Neuronal stem cell (in vitro differentiated cells): ENCODE results near the gene ANKMY1.
"Not testable (repeated sequence)": the region's sequence is repeated elsewhere in the genome, so short reads cannot be mapped to it uniquely, and the experiment has no call there.

Experiments
- DNase-seq: peaks from one replicate; pipeline ENCODE4 v3.0.0-alpha.2; 2013; ENCODE audit warnings: low spot score
- H2AFZ ChIP-seq: one replicate; pipeline ENCODE4 v1.6.1; 2013; ENCODE audit warnings: mild to moderate bottlenecking, low read length, inconsistent platforms
- H2AK5ac ChIP-seq: 2 replicates; pipeline ENCODE4 v1.6.1; 2013; ENCODE audit warnings: low read depth, mild to moderate bottlenecking, inconsistent platforms, low read length, moderate library complexity, mixed read lengths
- H2BK120ac ChIP-seq: 2 replicates; pipeline ENCODE4 v1.6.1; 2013; ENCODE audit warnings: low read depth, mild to moderate bottlenecking, inconsistent platforms, low read length, moderate library complexity, mixed read lengths
- H2BK12ac ChIP-seq: one replicate; pipeline ENCODE4 v1.6.1; 2013; ENCODE audit warnings: low read length, inconsistent platforms
- H2BK15ac ChIP-seq: 2 replicates; pipeline ENCODE4 v1.6.1; 2013; ENCODE audit warnings: mild to moderate bottlenecking, low read length, inconsistent platforms, mixed read lengths
- H2BK5ac ChIP-seq: one replicate; pipeline ENCODE4 v1.6.1; 2013; ENCODE audit warnings: inconsistent platforms, mild to moderate bottlenecking, low read length, moderate library complexity
- H3K14ac ChIP-seq: one replicate; pipeline ENCODE4 v1.6.1; 2013; ENCODE audit warnings: low read length, inconsistent platforms
- H3K18ac ChIP-seq: 2 replicates; pipeline ENCODE4 v1.6.1; 2013; ENCODE audit warnings: low read length, inconsistent platforms
- H3K23ac ChIP-seq: 2 replicates; pipeline ENCODE4 v1.6.1; 2013; ENCODE audit warnings: low read depth, mild to moderate bottlenecking, mixed read lengths, low read length, inconsistent platforms; ENCODE audit not compliant: poor library complexity
- H3K27ac ChIP-seq: replicated peaks from 3 replicates; pipeline ENCODE4 v1.5.1; 2013; ENCODE audit warnings: low read length, inconsistent platforms
- H3K27me3 ChIP-seq, 3 experiments: 2 replicates each; pipeline ENCODE4 v1.6.1; 2013; ENCODE audit warnings: low read length in 3 of 3, mild to moderate bottlenecking in 2 of 3, inconsistent platforms in 1 of 3, low read depth in 1 of 3, mixed read lengths in 1 of 3, moderate library complexity in 1 of 3; ENCODE audit not compliant: control insufficient read depth in 3 of 3, insufficient read depth in 3 of 3
- H3K36me3 ChIP-seq, 2 donors: replicated peaks in 1 of 2; 2 replicates each; pipeline ENCODE4 v1.6.1; 2013; ENCODE audit warnings: low read length in 2 of 2; ENCODE audit not compliant: control insufficient read depth in 2 of 2, insufficient read depth in 2 of 2
- H3K4ac ChIP-seq: 2 replicates; pipeline ENCODE4 v1.6.1; 2013; ENCODE audit warnings: inconsistent platforms, mild to moderate bottlenecking, low read length, moderate library complexity
- H3K4me1 ChIP-seq, 2 donors: 1 replicate in 1 of 2; 2 replicates in 1 of 2; pipeline ENCODE4 v1.6.1; 2013; ENCODE audit warnings: low read length in 2 of 2, low read depth in 1 of 2; ENCODE audit not compliant: control insufficient read depth in 2 of 2, insufficient read depth in 1 of 2
- H3K4me2 ChIP-seq: one replicate; pipeline ENCODE4 v1.6.1; 2013; ENCODE audit warnings: mild to moderate bottlenecking, low read length, inconsistent platforms; ENCODE audit not compliant: insufficient read depth, poor library complexity, severe bottlenecking
- H3K4me3 ChIP-seq, 2 donors: 2 replicates each; pipeline ENCODE4 v1.5.1; 2013; ENCODE audit warnings: low read length in 2 of 2, mild to moderate bottlenecking in 2 of 2, inconsistent platforms in 1 of 2, moderate library complexity in 1 of 2
- H3K79me1 ChIP-seq: one replicate; pipeline ENCODE4 v1.6.1; 2013; ENCODE audit warnings: low read depth, mild to moderate bottlenecking, inconsistent platforms, low read length, moderate library complexity
- H3K9ac ChIP-seq: one replicate; pipeline ENCODE4 v1.6.1; 2013; ENCODE audit warnings: mild to moderate bottlenecking, low read depth, low read length, inconsistent platforms; ENCODE audit not compliant: poor library complexity
- H3K9me3 ChIP-seq, 2 donors: replicated peaks in 1 of 2; 2 replicates each; pipeline versions ENCODE3 to v1.6.1; 2013; ENCODE audit warnings: low read length in 2 of 2, mild to moderate bottlenecking in 2 of 2, inconsistent platforms in 1 of 2, low read depth in 1 of 2, mixed read lengths in 1 of 2, moderate library complexity in 1 of 2; ENCODE audit not compliant: control insufficient read depth in 2 of 2, insufficient read depth in 1 of 2
- H4K8ac ChIP-seq: one replicate; pipeline ENCODE4 v1.6.1; 2013; ENCODE audit warnings: low read depth, mild to moderate bottlenecking, inconsistent platforms, low read length, moderate library complexity
- H4K91ac ChIP-seq: one replicate; pipeline ENCODE4 v1.6.1; 2013; ENCODE audit warnings: low read length, low read depth, mild to moderate bottlenecking, inconsistent platforms; ENCODE audit not compliant: poor library complexity
- WGBS, 2 donors: extraction: QIAGEN DNeasy Blood & Tissue Kit; methylation state at CpG; one replicate each; pipeline ENCODE4 v1.1.7; 2013; ENCODE audit warnings: missing lambda C conversion rate in 2 of 2, mixed read lengths in 1 of 2; ENCODE audit not compliant: insufficient read length in 2 of 2, insufficient replicate concordance in 1 of 2; ENCODE audit errors: extremely low coverage in 2 of 2; 5-methylcytosine and 5-hydroxymethylcytosine counted together

ANKMY1 gene

DNA sequence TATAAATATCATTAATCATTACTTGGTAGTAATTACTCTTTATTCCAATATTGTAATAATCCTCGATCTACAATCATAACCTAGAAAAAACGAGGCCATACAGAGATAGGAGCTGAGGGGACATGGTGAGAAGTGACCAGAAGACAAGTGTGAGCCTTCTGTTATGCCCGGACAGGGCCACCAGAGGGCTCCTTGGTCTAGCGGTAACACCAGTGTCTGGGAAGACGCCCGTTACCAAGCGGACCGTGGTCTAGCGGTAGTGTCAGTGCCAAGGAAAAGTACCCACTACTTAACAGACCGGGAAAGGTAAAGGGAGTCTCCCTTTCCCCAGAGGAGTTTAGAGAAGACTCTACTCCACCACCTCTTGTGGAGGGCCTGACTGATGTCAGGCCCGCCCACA lies 62.8 kb downstream of the ANKMY1 start:
- no CpG with 5 or more reads among the region's 11 CpGs for WGBS, 2 donors
- not testable (repeated sequence) for H3K18ac ChIP-seq, H2AK5ac ChIP-seq

DNA sequence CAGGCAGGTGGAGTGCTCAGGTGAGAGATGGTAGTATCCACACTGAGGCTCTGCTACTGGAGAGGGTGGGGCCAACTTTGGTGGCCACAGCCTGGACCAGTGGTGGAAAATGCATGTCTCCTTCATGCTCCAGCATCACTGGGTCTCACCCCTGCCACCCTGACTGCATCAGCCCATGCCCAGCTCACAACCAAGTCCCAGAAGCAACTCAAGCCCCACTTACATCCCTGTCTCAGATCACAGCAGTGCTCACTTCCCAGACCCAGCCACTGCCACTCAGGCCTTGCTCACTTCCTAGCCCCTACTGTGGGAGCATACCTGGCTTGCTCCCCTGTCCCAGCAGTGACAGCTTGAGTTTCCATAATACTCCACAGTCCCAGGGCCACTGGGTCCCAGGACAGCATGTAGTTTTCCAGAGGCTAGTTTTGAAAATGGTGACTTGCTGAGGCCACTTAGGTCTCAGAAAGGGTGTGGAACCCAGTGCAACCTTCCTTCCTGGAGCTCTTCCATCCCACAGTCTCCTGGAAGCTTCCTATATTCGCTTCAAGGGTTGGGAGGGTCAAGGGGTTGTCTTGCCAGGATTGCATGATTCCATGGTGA lies 63.5 kb downstream of the ANKMY1 start:
- no peak overlapping the region for H2BK5ac ChIP-seq
- H3K79me1 ChIP-seq = peaks cover 2% of the 10 kb centered on the region
- no peak overlapping the region for H3K23ac ChIP-seq
- H3K18ac ChIP-seq = no peak overlapping the region
- no peak overlapping the region for H4K8ac ChIP-seq
- no peaks in the 10 kb centered on the region for H3K27me3 ChIP-seq
- no peak overlapping the region for H2BK15ac ChIP-seq
- H3K36me3 ChIP-seq = peaks cover 0 to 28% of the 10 kb centered on the region in 2 donors
- H3K9me3 ChIP-seq = peaks cover 5 to 21% of the 10 kb centered on the region in 2 donors
- no peak overlapping the region for H3K4me2 ChIP-seq
- H2AK5ac ChIP-seq = no peak overlapping the region
- WGBS, 2 donors = no CpG with 5 or more reads among the region's 1 CpG
- H2BK120ac ChIP-seq = no peak overlapping the region
- no peaks in the 10 kb centered on the region for H3K4me1 ChIP-seq
- no peak overlapping the region for H3K27ac ChIP-seq
- DNase-seq = no peak
- H3K14ac ChIP-seq = no peak overlapping the region
- no peak overlapping the region for H4K91ac ChIP-seq
- no peak overlapping the region for H3K9ac ChIP-seq
- peak overlapping the region in 1 of 2 donors; percentile 47 for H3K4me3 ChIP-seq
- no peak overlapping the region for H3K4ac ChIP-seq
- H2BK12ac ChIP-seq = no peak overlapping the region
- H2AFZ ChIP-seq = no peak overlapping the region

More for the DNA sequence above, 62.8 kb downstream of the ANKMY1 start:
- not testable (repeated sequence) for H3K27me3 ChIP-seq, H3K27ac ChIP-seq, H2BK120ac ChIP-seq, DNase-seq, H3K4me3 ChIP-seq, H3K4me2 ChIP-seq, H4K91ac ChIP-seq, H3K4me1 ChIP-seq, H2BK5ac ChIP-seq, H2BK15ac ChIP-seq, H2AFZ ChIP-seq, H4K8ac ChIP-seq, H3K9ac ChIP-seq, H3K23ac ChIP-seq, H3K14ac ChIP-seq, H2BK12ac ChIP-seq, H3K79me1 ChIP-seq, H3K4ac ChIP-seq
- H3K9me3 ChIP-seq = peaks cover 5 to 21% of the 10 kb centered on the region in 2 donors
- H3K36me3 ChIP-seq = peaks cover 0 to 35% of the 10 kb centered on the region in 2 donors

DNA sequence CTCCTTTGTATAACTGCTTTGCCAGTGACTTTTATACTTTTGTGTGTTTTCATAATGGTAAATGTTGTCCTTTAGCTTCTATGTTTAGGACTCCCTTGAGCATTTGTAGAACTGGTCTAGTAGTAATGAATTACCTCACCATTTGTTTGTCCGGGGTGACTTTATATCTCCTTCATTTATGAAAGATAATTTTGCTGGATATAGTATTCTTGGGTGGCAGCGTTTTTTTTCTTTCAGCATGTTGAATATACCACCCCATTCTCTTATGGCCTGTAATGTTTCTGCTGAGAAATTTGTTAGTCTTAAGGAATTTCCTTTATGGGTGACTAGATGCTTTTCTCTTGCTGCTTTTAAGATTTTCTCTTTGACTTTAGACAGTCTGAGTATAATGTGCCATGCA lies 66.3 kb downstream of the ANKMY1 start:
- Histone ChIP-seq H3K4me3 (no peak overlapping the region), H3K27ac (no peak overlapping the region), H3K9me3 (peaks cover 5 to 23% of the 10 kb centered on the region in 2 donors), H2AK5ac (no peak overlapping the region), H3K36me3 (peaks cover 0 to 6% of the 10 kb centered on the region in 2 donors), H4K8ac (no peak overlapping the region), H2BK120ac (no peak overlapping the region), H2BK15ac (no peak overlapping the region), H3K79me1 (peaks cover 2% of the 10 kb centered on the region), H2BK5ac (no peak overlapping the region), H3K14ac (no peak overlapping the region), H3K23ac (no peak overlapping the region), H3K27me3 (no peaks in the 10 kb centered on the region), H3K9ac (no peak overlapping the region), H3K4me2 (no peak overlapping the region), H2AFZ (no peak overlapping the region), H2BK12ac (no peak overlapping the region), H3K4ac (no peak overlapping the region), H3K4me1 (no peaks in the 10 kb centered on the region), H3K18ac (no peak overlapping the region), H4K91ac (no peak overlapping the region)
- DNase-seq = no peak
- no CpG with 5 or more reads among the region's 2 CpGs for WGBS, 2 donors

DNA sequence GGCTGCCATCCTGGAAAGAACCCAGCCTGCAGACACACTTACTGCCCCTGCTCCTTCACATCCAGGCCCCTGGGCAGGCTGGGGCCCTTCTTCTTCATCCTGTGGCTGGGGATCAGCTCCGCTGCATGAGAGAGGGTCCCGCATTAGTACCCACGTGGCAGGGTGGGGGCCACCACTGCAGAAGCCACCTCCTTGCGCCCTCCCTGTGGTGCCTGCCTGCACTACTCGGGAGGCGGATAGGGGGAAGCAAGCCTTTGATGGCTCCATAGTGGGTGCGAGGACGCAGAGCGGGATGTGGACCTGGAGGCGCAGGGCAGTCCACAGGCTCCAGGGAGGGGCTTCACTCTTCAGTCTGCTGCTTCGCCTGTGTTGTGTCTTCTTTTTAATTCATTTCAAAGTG lies 75.6 kb downstream of the ANKMY1 start:
- no peak overlapping the region for H3K4me3 ChIP-seq
- WGBS, 2 donors = no CpG with 5 or more reads among the region's 11 CpGs
- no peak overlapping the region for H3K23ac ChIP-seq
- H2AFZ ChIP-seq = no peak overlapping the region
- H3K27me3 ChIP-seq = no peaks in the 10 kb centered on the region
- H2BK5ac ChIP-seq = no peak overlapping the region
- no peaks in the 10 kb centered on the region for H3K4me1 ChIP-seq
- no peaks in the 10 kb centered on the region for H3K79me1 ChIP-seq
- no peak overlapping the region for H3K9ac ChIP-seq
- no peak overlapping the region for H2BK120ac ChIP-seq
- H3K4ac ChIP-seq = no peak overlapping the region
- no peak overlapping the region for H2BK12ac ChIP-seq
- no peak overlapping the region for H3K18ac ChIP-seq
- no peak overlapping the region for H4K8ac ChIP-seq
- DNase-seq = no peak
- H3K14ac ChIP-seq = no peak overlapping the region
- no peaks in the 10 kb centered on the region for H3K36me3 ChIP-seq
- H2AK5ac ChIP-seq = no peak overlapping the region
- H2BK15ac ChIP-seq = no peak overlapping the region
- peaks cover 0 to 3% of the 10 kb centered on the region in 2 donors for H3K9me3 ChIP-seq
- no peak overlapping the region for H3K27ac ChIP-seq
- H4K91ac ChIP-seq = no peak overlapping the region
- H3K4me2 ChIP-seq = no peak overlapping the region
